OCI-M2 (cell line): Measurements from ENCODE around the gene GLDN.

ENCODE experiments used
- DNase-seq: peaks from one replicate; lab custom pipeline; 2025; ENCODE audit not compliant: unreplicated experiment; lab: John Stamatoyannopoulos, UW

Gene GLDN

GRCh38 chr15:51356147-51356546 lies 14.7 kb downstream of the GLDN start:
- no peak for DNase-seq

- no peak for DNase-seq
Observed at GRCh38 chr15:51356983-51357382, 15.5 kb downstream of the GLDN start.

- no peak for DNase-seq
Observed at GRCh38 chr15:51359981-51360380, 18.5 kb downstream of the GLDN start.

- DNase-seq = no peak
Observed at GRCh38 chr15:51363383-51363782, 21.9 kb downstream of the GLDN start.

- no peak for DNase-seq
Observed at GRCh38 chr15:51365417-51365816, 24.0 kb downstream of the GLDN start.

- DNase-seq = no peak
Observed at GRCh38 chr15:51366071-51366470, 24.6 kb downstream of the GLDN start.

GRCh38 chr15:51366920-51367319 lies 25.5 kb downstream of the GLDN start:
- no peak for DNase-seq

- no peak for DNase-seq
Observed at GRCh38 chr15:51367322-51367976, 26.0 kb downstream of the GLDN start.

- no peak for DNase-seq
Observed at GRCh38 chr15:51368307-51368706, 26.9 kb downstream of the GLDN start.

- no peak for DNase-seq
Observed at GRCh38 chr15:51368751-51369450, 27.4 kb downstream of the GLDN start.

GRCh38 chr15:51369451-51369761 lies 28.0 kb downstream of the GLDN start:
- DNase-seq = no peak

- DNase-seq = no peak
Observed at GRCh38 chr15:51371266-51371665, 29.8 kb downstream of the GLDN start.

- no peak for DNase-seq
Observed at GRCh38 chr15:51374131-51374530, 32.7 kb downstream of the GLDN start.

GRCh38 chr15:51375966-51376640 lies 34.6 kb downstream of the GLDN start:
- no peak for DNase-seq

GRCh38 chr15:51377038-51377786 lies 35.8 kb downstream of the GLDN start:
- DNase-seq = no peak

GRCh38 chr15:51378406-51378805 lies 37.0 kb downstream of the GLDN start:
- no peak for DNase-seq

GRCh38 chr15:51379390-51379789 lies 37.9 kb downstream of the GLDN start:
- DNase-seq = no peak

- DNase-seq = no peak
Observed at GRCh38 chr15:51380999-51381806, 39.7 kb downstream of the GLDN start.

- no peak for DNase-seq
Observed at GRCh38 chr15:51382787-51383186, 41.3 kb downstream of the GLDN start.

GRCh38 chr15:51386029-51386428 lies 44.6 kb downstream of the GLDN start:
- no peak for DNase-seq

- no peak for DNase-seq
Observed at GRCh38 chr15:51386486-51386885, 45.0 kb downstream of the GLDN start.
